Erythroblast (primary cell): Measurements from ENCODE around the gene LATS2.

Experiments
- GATA1 ChIP-seq: IDR thresholded peaks from 2 replicates; pipeline ENCODE4 v1.6.1; 2011; ENCODE audit warnings: low read depth, mild to moderate bottlenecking, control low read depth, low read length, moderate library complexity
- POLR2A ChIP-seq: IDR thresholded peaks from 2 replicates; pipeline ENCODE4 v1.6.1; 2011; ENCODE audit warnings: mild to moderate bottlenecking, low read length

- TF ChIP-seq POLR2A (no peak), GATA1 (no peak)
Observed at GRCh38 chr13:21012841-21013681, 48.3 kb downstream of the LATS2 start.
